Body of pancreas (tissue), 4 donors: Measurements from ENCODE around the gene DAZAP1.

Experiments used
- POLR2A ChIP-seq, 3 donors: fragments of 450-650 bp; IDR thresholded peaks; one replicate each; pipeline ENCODE4 v1.6.1; 2016; ENCODE audit warnings: antibody characterized with exemption in 3 of 3, mild to moderate bottlenecking in 2 of 3
- TF ChIP-seq, protein P1 (sequence below), 7 experiments: fragments of 450-650 bp in 4 of 7; fragments of 200-600 bp in 3 of 7; sonication (generic) in 3 of 7; IDR thresholded peaks; one replicate each; pipeline ENCODE4 v1.5.1; 2016 to 2019; ENCODE audit warnings: antibody characterized with exemption in 7 of 7

DNA sequence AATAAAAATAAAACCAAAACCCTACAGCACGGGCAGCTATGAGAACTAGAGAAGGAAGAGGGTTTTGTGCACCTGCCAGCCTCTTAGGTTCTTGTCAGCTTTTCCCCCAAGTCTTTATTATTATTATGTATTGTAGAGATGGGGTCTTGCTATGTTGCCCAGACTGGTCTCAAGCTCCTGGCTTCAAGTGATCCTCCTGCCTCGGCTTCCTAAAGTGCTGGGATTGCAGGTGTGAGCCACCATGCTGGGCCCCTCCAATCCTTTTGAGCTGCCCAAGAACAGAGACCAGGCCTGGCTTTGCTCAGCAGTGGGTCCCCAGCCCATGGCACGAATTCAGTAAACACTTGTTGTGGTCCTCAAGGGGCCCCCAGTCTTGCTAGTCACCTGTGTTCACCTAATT, 25.1 kb upstream of the DAZAP1 start:
- TF ChIP-seq POLR2A (IDR thresholded peaks at IDR 0.05): no peak
- TF ChIP-seq, protein P1, sequence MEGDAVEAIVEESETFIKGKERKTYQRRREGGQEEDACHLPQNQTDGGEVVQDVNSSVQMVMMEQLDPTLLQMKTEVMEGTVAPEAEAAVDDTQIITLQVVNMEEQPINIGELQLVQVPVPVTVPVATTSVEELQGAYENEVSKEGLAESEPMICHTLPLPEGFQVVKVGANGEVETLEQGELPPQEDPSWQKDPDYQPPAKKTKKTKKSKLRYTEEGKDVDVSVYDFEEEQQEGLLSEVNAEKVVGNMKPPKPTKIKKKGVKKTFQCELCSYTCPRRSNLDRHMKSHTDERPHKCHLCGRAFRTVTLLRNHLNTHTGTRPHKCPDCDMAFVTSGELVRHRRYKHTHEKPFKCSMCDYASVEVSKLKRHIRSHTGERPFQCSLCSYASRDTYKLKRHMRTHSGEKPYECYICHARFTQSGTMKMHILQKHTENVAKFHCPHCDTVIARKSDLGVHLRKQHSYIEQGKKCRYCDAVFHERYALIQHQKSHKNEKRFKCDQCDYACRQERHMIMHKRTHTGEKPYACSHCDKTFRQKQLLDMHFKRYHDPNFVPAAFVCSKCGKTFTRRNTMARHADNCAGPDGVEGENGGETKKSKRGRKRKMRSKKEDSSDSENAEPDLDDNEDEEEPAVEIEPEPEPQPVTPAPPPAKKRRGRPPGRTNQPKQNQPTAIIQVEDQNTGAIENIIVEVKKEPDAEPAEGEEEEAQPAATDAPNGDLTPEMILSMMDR (IDR thresholded peaks at IDR 0.05): no peak
